ENCODE data around the gene TSPAN14. TPM values are rescaled to one million over a fixed set of nuclear protein-coding genes. Genes with fewer than 3 reads are reported as not detected.

The TSPAN14 gene
- total and polyA plus RNA-seq, 10 of the 15 experiments (the other 5 are each of a cell fraction or from before 2014, with no cell fraction given): 2.5 to 31.7 (median 17.9) TPM

GRCh38 chr10:80530816-80531215 is 76.7 kb downstream of the TSPAN14 start:
- ChIA-PET RAD21 (ENCODE audit: unreplicated experiment) (interaction anchor here (1.0 to 1.1 kb wide), 2 partner anchors 25 to 87 kb away, joined by 3 to 4 read pairs; no protein-coding TSS in a partner anchor), CTCF (interaction anchor here (0.8 to 1.7 kb wide), 6 partner anchors 11 to 132 kb away, joined by 3 to 9 read pairs (median 4); no protein-coding TSS in a partner anchor), POLR2A (no interaction called here), SMC1A (ENCODE audit: uncharacterized antibody, unreplicated experiment) (interaction anchor here (1.5 to 1.9 kb wide), 2 partner anchors 10 to 25 kb away, joined by 6 to 9 read pairs; no protein-coding TSS in a partner anchor)
- Histone ChIP-seq H3K9ac (ENCODE audit: control insufficient read depth, insufficient read depth, low read length) (no peak overlapping the region), H3K79me2 (ENCODE audit: control insufficient read depth, insufficient read depth, low read length) (no peaks in the 10 kb centered on the region), H3K27me3 (replicated peaks in 1 of 2; ENCODE audit: control insufficient read depth in 2 of 2, insufficient read depth in 2 of 2, low read length in 1 of 2) (no peaks in the 10 kb centered on the region; a peak in 1 of 4 replicates), H3K36me3 (ENCODE audit: control insufficient read depth in 2 of 2, insufficient read depth in 2 of 2, low read length in 1 of 2) (no peaks in the 10 kb centered on the region), H3K9me3 (replicated peaks; ENCODE audit: control insufficient read depth, insufficient read depth, low read length) (no peaks in the 10 kb centered on the region), H3K4me3 (no peak overlapping the region), H3K4me2 (ENCODE audit: control insufficient read depth, insufficient read depth) (no peak overlapping the region), H2AFZ (ENCODE audit: control insufficient read depth, low read depth, low read length) (no peak overlapping the region), H3K27ac (ENCODE audit: control insufficient read depth, insufficient read depth) (no peak overlapping the region), H3K4me1 (ENCODE audit: control insufficient read depth, insufficient read depth, low read length) (peaks cover 4% of the 10 kb centered on the region; the same call in 1 of the 2 replicates), H4K20me1 (ENCODE audit: control insufficient read depth, insufficient read depth) (no peaks in the 10 kb centered on the region)
- DNase-seq (ENCODE audit: low read depth, low spot score): no peak
- in situ Hi-C loops (cut with MboI) (no loop called here), intact Hi-C loops (cut with micrococcal nuclease; ENCODE audit: unreplicated experiment) (no loop called here)
- 0% methylated on average over 2 of the region's 2 CpGs for WGBS (ENCODE audit: insufficient coverage, insufficient replicate concordance, low lambda C conversion rate, missing lambda C conversion rate)
- no peak for FAIRE-seq
- no peak for ATAC-seq
- no TSS peak for BruUV-seq (replicated peaks)
- TF ChIP-seq MXI1 (IDR thresholded peaks at IDR 0.05; ENCODE audit: low read depth, low read length): no peak
- TF ChIP-seq SREBF1 (IDR thresholded peaks at IDR 0.05; ENCODE audit: low read length): no peak
- no peak for TF ChIP-seq NFIC (IDR thresholded peaks at IDR 0.05; ENCODE audit: low read depth, low read length)
- no peak for TF ChIP-seq MYB (IDR thresholded peaks at IDR 0.05; ENCODE audit: borderline replicate concordance, low read depth, low read length)
- TF ChIP-seq SRF (IDR thresholded peaks at IDR 0.05; ENCODE audit: low read depth in 2 of 2, low read length in 2 of 2): no peak
- TF ChIP-seq SMAD1 (IDR thresholded peaks at IDR 0.05; ENCODE audit: low read depth, partially characterized antibody): no peak
- no peak for TF ChIP-seq CHD2 (IDR thresholded peaks at IDR 0.05; ENCODE audit: borderline replicate concordance, low read depth, low read length)
- no peak for TF ChIP-seq ZZZ3 (IDR thresholded peaks at IDR 0.05; ENCODE audit: control insufficient read depth, insufficient read length, low read depth)
- TF ChIP-seq RAD51 (IDR thresholded peaks at IDR 0.05): no peak
